ENCODE data around the gene ETFA. TPM values are rescaled to one million over a fixed set of nuclear protein-coding genes. Genes with fewer than 3 reads are reported as not detected.

ETFA gene
- total and polyA plus RNA-seq, 2 of the 8 experiments (the other 6 are each of a cell fraction or from before 2014, with no cell fraction given), result 60.9 to 90.0 TPM

GRCh38 chr15:76286271-76286879 lies 24.9 kb downstream of the ETFA start (continued):
- TF ChIP-seq HDAC2 (IDR thresholded peaks at IDR 0.05; ENCODE audit: borderline replicate concordance in 1 of 2, low read depth in 2 of 2, low read length in 2 of 2), result no peak
- no peak for TF ChIP-seq E2F6 (IDR thresholded peaks at IDR 0.05)
- TF ChIP-seq GABPA (IDR thresholded peaks at IDR 0.05; ENCODE audit: borderline replicate concordance, insufficient read depth, low read length), result no peak
- no peak for TF ChIP-seq ZNF274 (IDR thresholded peaks at IDR 0.05; ENCODE audit: borderline replicate concordance, extremely low read depth, low read length)

Data from H1 (cell line).